HCT116 (cell line): ENCODE results near the gene HAPSTR1. TPM values are rescaled to one million over a fixed set of nuclear protein-coding genes. Genes with fewer than 3 reads are reported as not detected.

ENCODE experiments used
- ATAC-seq: fragments of 200-7000 bp; cut with Tn5 transposase; 2 replicates; pipeline ENCODE4 v1.9.1; 2020; ENCODE audit warnings: mild to moderate bottlenecking, moderate library complexity
- BruUV-seq: library from RNA; stranded (reverse); fragments of 400-500 nt; replicated peaks from 2 replicates; lab custom pipeline; 2021; lab: Mats Ljungman, UMichigan
- CTCF ChIA-PET: fragments of 300-600 bp; sonication (Branson Sonifier 250); formaldehyde crosslinking; loops from one replicate; lab custom pipeline; 2021; ENCODE audit warnings: antibody characterized with exemption; lab: Charles Lee
- POLR2A ChIA-PET: fragments of 300-600, 350-600 bp; sonication (Branson Sonifier 250); formaldehyde crosslinking; loops from one replicate; lab custom pipeline; 2021; ENCODE audit warnings: antibody characterized with exemption; lab: Charles Lee
- RAD21 ChIA-PET, 2 experiments: fragments of 300-600 bp; sonication (Branson Sonifier 250); formaldehyde crosslinking; loops; one replicate each; lab custom pipeline; 2023; ENCODE audit warnings: low total read pairs in 2 of 2; ENCODE audit not compliant: uncharacterized antibody in 2 of 2, unreplicated experiment in 2 of 2, low non-redundant PET in 1 of 2; lab: Charles Lee
- DNase-seq: peaks from one replicate; pipeline ENCODE4 v3.0.0-alpha.2; 2010; ENCODE audit warnings: low read depth, low spot score
- H2AFZ ChIP-seq: fragments of 200-600 bp; shearing (Covaris generic), sonication (generic); 2 replicates; pipeline ENCODE4 v1.6.1; 2017; ENCODE audit warnings: low read depth, mixed run types, mixed read lengths, antibody characterized with exemption, low read length; ENCODE audit not compliant: poor library complexity, severe bottlenecking
- H3K27ac ChIP-seq: 2 replicates; pipeline ENCODE4 v1.5.1; 2012; ENCODE audit warnings: low read depth, low read length
- H3K27me3 ChIP-seq: fragments of 200-600 bp; sonication (generic); 2 replicates; pipeline ENCODE4 v1.6.1; 2016; ENCODE audit warnings: mixed run types, low read length, mixed read lengths; ENCODE audit not compliant: insufficient read depth
- H3K36me3 ChIP-seq, 2 experiments: fragments of 200-500 bp in 1 of 2; fragments of 200-600 bp in 1 of 2; sonication (Bioruptor generic) in 1 of 2; sonication (generic) in 1 of 2; 2 replicates each; pipeline versions ENCODE4 v1.5.1 to v1.6.1; 2014 to 2016; ENCODE audit warnings: low read length in 2 of 2, inconsistent platforms in 1 of 2, mixed read lengths in 1 of 2, mixed run types in 1 of 2; ENCODE audit not compliant: insufficient read depth in 2 of 2, control insufficient read depth in 1 of 2
- H3K4me1 ChIP-seq, 2 experiments: fragments of 200-600 bp in 1 of 2; sonication (generic) in 1 of 2; 2 replicates each; pipeline versions ENCODE4 v1.5.1 to v1.6.1; 2012 to 2017; ENCODE audit warnings: low read length in 2 of 2, inconsistent platforms in 1 of 2, mild to moderate bottlenecking in 1 of 2, mixed read lengths in 1 of 2, mixed run types in 1 of 2, moderate library complexity in 1 of 2; ENCODE audit not compliant: insufficient read depth in 2 of 2, control insufficient read depth in 1 of 2
- H3K4me2 ChIP-seq: fragments of 200-600 bp; sonication (generic); 2 replicates; pipeline ENCODE4 v1.6.1; 2017; ENCODE audit warnings: mixed run types, low read length, mixed read lengths
- H3K4me3 ChIP-seq, 2 experiments: fragments of 200-600 bp in 1 of 2; sonication (generic) in 1 of 2; replicated peaks in 1 of 2; 2 replicates each; pipeline ENCODE4 v1.5.1; 2011 to 2016; ENCODE audit warnings: low read length in 2 of 2, control low read depth in 1 of 2, low read depth in 1 of 2, mild to moderate bottlenecking in 1 of 2, mixed read lengths in 1 of 2, mixed run types in 1 of 2
- H3K79me2 ChIP-seq: fragments of 200-600 bp; sonication (generic); 2 replicates; pipeline ENCODE4 v1.6.1; 2017; ENCODE audit warnings: mild to moderate bottlenecking, mixed run types, low read length, moderate library complexity, mixed read lengths; ENCODE audit not compliant: insufficient read depth
- H3K9ac ChIP-seq: fragments of 200-600 bp; sonication (generic); 2 replicates; pipeline ENCODE4 v1.6.1; 2016; ENCODE audit warnings: low read length, mixed read lengths
- H3K9me2 ChIP-seq: fragments of 200-600 bp; sonication (generic), shearing (Covaris generic); 2 replicates; pipeline ENCODE4 v1.6.1; 2017; ENCODE audit warnings: mixed run types, mild to moderate bottlenecking, moderate library complexity; ENCODE audit not compliant: insufficient read depth
- H3K9me3 ChIP-seq, 2 experiments: fragments of 200-500 bp in 1 of 2; fragments of 200-600 bp in 1 of 2; sonication (Bioruptor generic) in 1 of 2; sonication (generic) in 1 of 2; 2 replicates each; pipeline ENCODE4 v1.6.1; 2014 to 2017; ENCODE audit warnings: low read length in 2 of 2, mixed read lengths in 2 of 2, inconsistent platforms in 1 of 2, low read depth in 1 of 2, mild to moderate bottlenecking in 1 of 2, mixed run types in 1 of 2, moderate library complexity in 1 of 2; ENCODE audit not compliant: control insufficient read depth in 1 of 2, insufficient read depth in 1 of 2
- H4K20me1 ChIP-seq: fragments of 200-600 bp; sonication (generic), shearing (Covaris generic); 2 replicates; pipeline ENCODE4 v1.6.1; 2017; ENCODE audit warnings: mixed run types, mild to moderate bottlenecking, moderate library complexity; ENCODE audit not compliant: insufficient read depth
- POLR2A ChIP-seq: IDR thresholded peaks from 2 replicates; pipeline ENCODE4 v1.7.0; 2011; ENCODE audit warnings: borderline replicate concordance; ENCODE audit not compliant: insufficient read depth, insufficient read length; ENCODE audit errors: extremely low read depth
- POLR2AphosphoS5 ChIP-seq: IDR thresholded peaks from 2 replicates; pipeline ENCODE4 v1.6.1; 2011; ENCODE audit warnings: mild to moderate bottlenecking, low read depth, low read length, moderate library complexity
- TCF7L2 ChIP-seq: IDR thresholded peaks from 2 replicates; pipeline ENCODE4 v1.7.0; 2011; ENCODE audit warnings: borderline replicate concordance, inconsistent platforms; ENCODE audit not compliant: insufficient read depth, insufficient read length; ENCODE audit errors: extremely low read depth
- ZNF274 ChIP-seq: fragments of 200-500 bp; sonication (Bioruptor generic); IDR thresholded peaks from 2 replicates; pipeline ENCODE4 v1.6.1; 2014; ENCODE audit warnings: mild to moderate bottlenecking, low read depth, low read length, inconsistent platforms
- intact Hi-C: fragments of 100-400 bp; cut with micrococcal nuclease; formaldehyde crosslinking; loops from 2 replicates; pipeline ENCODE4 v1.10.0; 2022
- total RNA-seq: library from RNA; stranded (reverse); gene quantifications from one replicate; pipeline ENCODE4 v1.2.1, GENCODE V29; 2021; ENCODE audit not compliant: unreplicated experiment
- TF ChIP-seq, protein P1 (sequence below), 3 experiments: fragments of 200-600 bp in 1 of 3; sonication (generic) in 1 of 3; IDR thresholded peaks in 2 of 3; conservative IDR thresholded peaks in 1 of 3; 2 replicates each; pipeline ENCODE4 v1.5.1; 2012 to 2017; ENCODE audit warnings: low read depth in 2 of 3, low read length in 2 of 3, antibody characterized with exemption in 1 of 3, borderline replicate concordance in 1 of 3, control low read depth in 1 of 3, mild to moderate bottlenecking in 1 of 3, mixed read lengths in 1 of 3, mixed run types in 1 of 3, moderate library complexity in 1 of 3; ENCODE audit not compliant: insufficient read depth in 1 of 3
- TF ChIP-seq, protein P2 (sequence below): IDR thresholded peaks from 2 replicates; pipeline ENCODE4 v1.6.1; 2012

HAPSTR1 gene
- total RNA-seq, 1 experiment from 2014 or later, result 54.9 TPM

DNA sequence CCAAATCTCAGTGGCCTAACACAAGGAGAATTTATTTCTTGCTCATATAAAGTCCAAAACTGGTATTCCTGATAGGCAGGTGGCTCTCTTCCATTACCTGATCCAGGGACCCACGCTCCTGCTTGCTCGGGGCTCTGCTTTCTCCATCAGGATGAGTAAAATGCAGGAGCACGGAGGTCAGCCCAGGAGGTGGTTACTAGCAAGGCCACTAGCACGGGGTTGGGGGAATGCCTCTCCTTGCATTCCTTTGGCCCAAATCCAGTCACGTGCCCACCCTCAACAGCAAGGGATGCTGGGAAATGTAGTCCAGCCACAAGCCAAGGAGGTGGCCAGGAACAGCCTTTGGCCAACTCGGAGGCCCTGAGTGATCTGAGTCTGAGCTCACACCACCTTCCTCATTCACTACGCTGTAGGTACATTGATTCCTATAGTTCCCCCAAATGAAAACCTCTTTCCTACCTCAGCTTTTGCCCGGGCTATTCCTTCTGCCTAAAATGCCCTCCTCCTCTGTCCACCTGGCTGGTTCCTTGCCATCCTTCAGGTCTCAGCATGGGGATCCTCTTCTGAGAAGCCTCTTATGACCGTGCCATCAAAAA, 38.3 kb upstream of the HAPSTR1 start:
- no peak overlapping the region for H2AFZ ChIP-seq
- TF ChIP-seq POLR2AphosphoS5 (peak; percentile 82), POLR2A (no peak), ZNF274 (no peak), TCF7L2 (no peak)
- TF ChIP-seq, protein P1, sequence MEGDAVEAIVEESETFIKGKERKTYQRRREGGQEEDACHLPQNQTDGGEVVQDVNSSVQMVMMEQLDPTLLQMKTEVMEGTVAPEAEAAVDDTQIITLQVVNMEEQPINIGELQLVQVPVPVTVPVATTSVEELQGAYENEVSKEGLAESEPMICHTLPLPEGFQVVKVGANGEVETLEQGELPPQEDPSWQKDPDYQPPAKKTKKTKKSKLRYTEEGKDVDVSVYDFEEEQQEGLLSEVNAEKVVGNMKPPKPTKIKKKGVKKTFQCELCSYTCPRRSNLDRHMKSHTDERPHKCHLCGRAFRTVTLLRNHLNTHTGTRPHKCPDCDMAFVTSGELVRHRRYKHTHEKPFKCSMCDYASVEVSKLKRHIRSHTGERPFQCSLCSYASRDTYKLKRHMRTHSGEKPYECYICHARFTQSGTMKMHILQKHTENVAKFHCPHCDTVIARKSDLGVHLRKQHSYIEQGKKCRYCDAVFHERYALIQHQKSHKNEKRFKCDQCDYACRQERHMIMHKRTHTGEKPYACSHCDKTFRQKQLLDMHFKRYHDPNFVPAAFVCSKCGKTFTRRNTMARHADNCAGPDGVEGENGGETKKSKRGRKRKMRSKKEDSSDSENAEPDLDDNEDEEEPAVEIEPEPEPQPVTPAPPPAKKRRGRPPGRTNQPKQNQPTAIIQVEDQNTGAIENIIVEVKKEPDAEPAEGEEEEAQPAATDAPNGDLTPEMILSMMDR (IDR thresholded peaks at IDR 0.05 in 2 of 3, conservative IDR thresholded peaks at IDR 0.05 in 1 of 3; ENCODE audit: borderline replicate concordance in 1 of 3, insufficient read depth in 1 of 3, low read depth in 2 of 3, low read length in 2 of 3), result no peak
- TF ChIP-seq, protein P2, sequence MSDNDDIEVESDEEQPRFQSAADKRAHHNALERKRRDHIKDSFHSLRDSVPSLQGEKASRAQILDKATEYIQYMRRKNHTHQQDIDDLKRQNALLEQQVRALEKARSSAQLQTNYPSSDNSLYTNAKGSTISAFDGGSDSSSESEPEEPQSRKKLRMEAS, result peak; percentile 56; the same call in 1 of the 2 replicates
- TF ChIP-seq, all 23 proteins: peak for 2
- no peaks in the 10 kb centered on the region for H3K9me2 ChIP-seq
- H3K27me3 ChIP-seq, result no peaks in the 10 kb centered on the region
- no peaks in the 10 kb centered on the region for H3K79me2 ChIP-seq
- H3K4me3 ChIP-seq, result no peak overlapping the region
- no peaks in the 10 kb centered on the region for H4K20me1 ChIP-seq
- 0 out of 2 replicates have a peak overlapping the region, but pooled peaks have one; percentile 11 for H3K27ac ChIP-seq
- H3K9me3 ChIP-seq, result no peaks in the 10 kb centered on the region
- H3K4me2 ChIP-seq, result peak overlapping the region; percentile 51
- ATAC-seq, result peak; percentile 83
- intact Hi-C loops, result no loop called here
- ChIA-PET POLR2A (interaction anchor here (0.6 to 0.9 kb wide), 2 partner anchors 15 to 16 kb away, joined by 3 to 5 read pairs; no protein-coding TSS in a partner anchor), RAD21 (interaction anchor here in 1 of 2 experiments (0.6 kb wide), 1 partner anchor 38 kb away, joined by 7 read pairs; the partner anchor contains the start of gene HAPSTR1), CTCF (interaction anchor here (1.2 kb wide), 1 partner anchor 38 kb away, joined by 3 read pairs; the partner anchor contains the start of gene HAPSTR1)
- H3K36me3 ChIP-seq, result no peaks in the 10 kb centered on the region
- TSS peak; percentile 37 for BruUV-seq
- no peak overlapping the region for H3K9ac ChIP-seq
- DNase-seq, result peak; percentile 74
- H3K4me1 ChIP-seq, result peaks cover 30 to 44% of the 10 kb centered on the region in 2 experiments
